ENCODE measurements around the gene PEX13.

PEX13 gene

GRCh38 chr2:61017003-61017555 lies 441 bp upstream of the PEX13 start (continued):
- TF ChIP-seq GLIS2 (tag by site-specific recombination; IDR thresholded peaks at IDR 0.05) (no peak; the same call in 1 of the 2 replicates), ZNF560 (tag by site-specific recombination; IDR thresholded peaks at IDR 0.05; ENCODE audit: borderline replicate concordance) (no peak), ZNF580 (tag by site-specific recombination; IDR thresholded peaks at IDR 0.05) (peak; percentile 82), ZFP3 (tag by site-specific recombination; IDR thresholded peaks at IDR 0.05; ENCODE audit: low read depth) (no peak), ZNF624 (tag by site-specific recombination; IDR thresholded peaks at IDR 0.05) (no peak), ZNF530 (tag by site-specific recombination; IDR thresholded peaks at IDR 0.05; ENCODE audit: low read depth) (no peak), ZNF521 (tag by site-specific recombination; IDR thresholded peaks at IDR 0.05) (no peak), ZSCAN4 (tag by site-specific recombination; IDR thresholded peaks at IDR 0.05) (peak; percentile 38; the same call in 1 of the 2 replicates), ZNF843 (tag by site-specific recombination; IDR thresholded peaks at IDR 0.05) (0 out of 2 replicates have a peak, but pooled peaks have one; percentile 36), ZNF324 (tag by site-specific recombination; IDR thresholded peaks at IDR 0.05) (no peak; the same call in 1 of the 2 replicates), BCL6B (tag by site-specific recombination; IDR thresholded peaks at IDR 0.05) (no peak), ZNF2 (tag by site-specific recombination; IDR thresholded peaks at IDR 0.05) (peak; percentile 92), ZBTB44 (tag by site-specific recombination; IDR thresholded peaks at IDR 0.05) (no peak), ZNF544 (tag by site-specific recombination; IDR thresholded peaks at IDR 0.05) (no peak), KLF8 (tag by site-specific recombination; IDR thresholded peaks at IDR 0.05) (peak; percentile 93), ZNF341 (tag by site-specific recombination; IDR thresholded peaks at IDR 0.05; ENCODE audit: low read depth) (peak; percentile 52), ZSCAN18 (tag by site-specific recombination; IDR thresholded peaks at IDR 0.05) (peak; percentile 73; the same call in 1 of the 2 replicates), ZNF747 (tag by site-specific recombination; IDR thresholded peaks at IDR 0.05) (no peak), ZNF174 (tag by site-specific recombination; IDR thresholded peaks at IDR 0.05) (no peak), KLF16 (tag by site-specific recombination; IDR thresholded peaks at IDR 0.05) (no peak; the same call in none of the 2 replicates), SP2 (tag by site-specific recombination; IDR thresholded peaks at IDR 0.05) (peak; percentile 35), PBX3 (CRISPR knock-in tag; IDR thresholded peaks at IDR 0.05) (no peak), PRDM10 (tag by site-specific recombination; IDR thresholded peaks at IDR 0.05) (peak; percentile 98), ZFP69B (tag by site-specific recombination; IDR thresholded peaks at IDR 0.05) (peak; percentile 67), ZNF23 (tag by site-specific recombination; IDR thresholded peaks at IDR 0.05; ENCODE audit: borderline replicate concordance) (no peak), ZNF211 (tag by site-specific recombination; IDR thresholded peaks at IDR 0.05; ENCODE audit: low read depth) (no peak), ZNF76 (tag by site-specific recombination; IDR thresholded peaks at IDR 0.05; ENCODE audit: borderline replicate concordance, low read depth) (peak; percentile 74; the same call in 1 of the 2 replicates), ZFP41 (tag by site-specific recombination; IDR thresholded peaks at IDR 0.05; ENCODE audit: borderline replicate concordance) (no peak), ZNF274 (IDR thresholded peaks at IDR 0.05; ENCODE audit: low read length) (no peak), ZNF274 (tag by site-specific recombination; IDR thresholded peaks at IDR 0.05; ENCODE audit: borderline replicate concordance) (no peak)
